Neural crest cell (in vitro differentiated cells): Measurements from ENCODE around the gene TMSB10. TPM values are rescaled to one million over a fixed set of nuclear protein-coding genes. Genes with fewer than 3 reads are reported as not detected.
A peak's percentile ranks its signal among the peaks of the same experiment; 100 is the strongest.

Experiments used
- DNase-seq: peaks from one replicate; pipeline ENCODE4 v3.0.0; 2021; ENCODE audit warnings: low read depth, mixed read lengths, low spot score
- H3K27ac Mint-ChIP-seq: one replicate; pipeline ENCODE4 v1.8.0; 2021; ENCODE audit warnings: mild to moderate bottlenecking, mixed read lengths; ENCODE audit not compliant: unreplicated experiment
- H3K27me3 Mint-ChIP-seq: 2 replicates; pipeline ENCODE4 v1.8.0; 2021; ENCODE audit warnings: low read depth, mild to moderate bottlenecking, mixed read lengths
- H3K36me3 Mint-ChIP-seq: 2 replicates; pipeline ENCODE4 v1.8.0; 2021; ENCODE audit warnings: low read depth, mild to moderate bottlenecking, mixed read lengths
- H3K4me1 Mint-ChIP-seq: 2 replicates; pipeline ENCODE4 v1.8.0; 2021; ENCODE audit warnings: mixed read lengths
- H3K4me3 Mint-ChIP-seq: one replicate; pipeline ENCODE4 v1.8.0; 2021; ENCODE audit warnings: mild to moderate bottlenecking, mixed read lengths
- H3K9me3 Mint-ChIP-seq: 2 replicates; pipeline ENCODE4 v1.8.0; 2021; ENCODE audit warnings: mixed read lengths
- total RNA-seq: library from RNA; stranded (reverse); gene quantifications from 2 replicates; pipeline ENCODE4 v1.2.1, GENCODE V29; 2021
- TF ChIP-seq, protein P1 (sequence below): fragments of 200-600 bp; sonication (generic); conservative IDR thresholded peaks from 2 replicates; pipeline ENCODE4 v1.5.0; 2021; ENCODE audit warnings: antibody characterized with exemption, mild to moderate bottlenecking

TMSB10 gene
- total RNA-seq, 1 donor from 2014 or later, result 1,431 TPM

DNA sequence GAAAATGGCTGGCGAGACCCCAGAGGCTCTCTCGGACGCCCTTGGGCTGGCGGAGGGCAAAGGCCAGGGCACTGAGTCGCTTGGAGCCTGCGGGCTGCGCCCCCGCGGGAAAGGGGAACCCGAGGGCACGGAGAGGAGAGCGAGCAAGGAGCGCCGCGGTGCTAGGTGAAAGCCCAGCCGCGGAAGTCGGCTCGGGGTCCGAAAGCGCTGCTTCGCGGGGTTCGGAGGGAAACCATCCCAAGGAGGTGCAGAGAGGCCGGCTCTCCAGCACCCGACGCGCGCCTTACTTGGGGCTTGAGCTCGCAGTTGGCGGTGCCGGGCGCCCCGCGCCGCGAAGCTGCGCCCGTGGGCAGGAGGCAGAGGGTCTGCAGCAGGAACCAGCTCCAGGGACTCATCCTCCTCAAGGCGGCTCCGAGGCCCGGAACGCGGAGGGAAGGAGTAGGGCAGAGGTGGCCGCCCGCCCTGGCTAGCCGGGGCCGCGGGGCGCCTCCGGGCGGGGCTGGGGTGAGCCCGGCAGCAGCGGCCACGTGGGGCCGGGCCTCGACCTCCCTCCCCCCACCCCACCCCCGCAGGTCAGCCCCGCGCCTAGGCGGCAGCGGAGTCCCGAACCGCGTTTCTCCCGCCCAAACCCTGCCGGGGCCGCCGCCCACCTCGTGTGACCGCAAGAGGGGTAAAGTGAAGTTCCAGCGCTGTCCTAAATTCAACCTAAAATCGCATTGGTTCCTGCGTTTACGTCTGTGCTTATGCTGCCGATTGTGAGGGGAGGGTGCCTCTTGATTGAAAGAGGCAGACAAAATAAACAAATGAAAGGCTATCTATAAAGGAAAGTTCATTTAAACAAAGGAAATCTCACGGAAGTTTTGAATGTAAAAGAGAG lies 24.6 kb upstream of the TMSB10 start, which contains the start of gene TRABD2A:
Gene TRABD2A, minus strand, starts transcription at position 440 of the 877 bp plus-strand sequence. Its CDS starts 45 bp downstream, at position 395.
- TF ChIP-seq, protein P1, sequence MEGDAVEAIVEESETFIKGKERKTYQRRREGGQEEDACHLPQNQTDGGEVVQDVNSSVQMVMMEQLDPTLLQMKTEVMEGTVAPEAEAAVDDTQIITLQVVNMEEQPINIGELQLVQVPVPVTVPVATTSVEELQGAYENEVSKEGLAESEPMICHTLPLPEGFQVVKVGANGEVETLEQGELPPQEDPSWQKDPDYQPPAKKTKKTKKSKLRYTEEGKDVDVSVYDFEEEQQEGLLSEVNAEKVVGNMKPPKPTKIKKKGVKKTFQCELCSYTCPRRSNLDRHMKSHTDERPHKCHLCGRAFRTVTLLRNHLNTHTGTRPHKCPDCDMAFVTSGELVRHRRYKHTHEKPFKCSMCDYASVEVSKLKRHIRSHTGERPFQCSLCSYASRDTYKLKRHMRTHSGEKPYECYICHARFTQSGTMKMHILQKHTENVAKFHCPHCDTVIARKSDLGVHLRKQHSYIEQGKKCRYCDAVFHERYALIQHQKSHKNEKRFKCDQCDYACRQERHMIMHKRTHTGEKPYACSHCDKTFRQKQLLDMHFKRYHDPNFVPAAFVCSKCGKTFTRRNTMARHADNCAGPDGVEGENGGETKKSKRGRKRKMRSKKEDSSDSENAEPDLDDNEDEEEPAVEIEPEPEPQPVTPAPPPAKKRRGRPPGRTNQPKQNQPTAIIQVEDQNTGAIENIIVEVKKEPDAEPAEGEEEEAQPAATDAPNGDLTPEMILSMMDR, result no peak
- Mint-ChIP-seq H3K27me3 (peaks cover 93% of the 10 kb centered on the region), H3K4me1 (peaks cover 24% of the 10 kb centered on the region), H3K36me3 (no peaks in the 10 kb centered on the region), H3K27ac (no peak within 1 kb of the TSS), H3K4me3 (peak within 1 kb of the TSS; percentile 84), H3K9me3 (no peaks in the 10 kb centered on the region)
- peak; percentile 23 for DNase-seq

DNA sequence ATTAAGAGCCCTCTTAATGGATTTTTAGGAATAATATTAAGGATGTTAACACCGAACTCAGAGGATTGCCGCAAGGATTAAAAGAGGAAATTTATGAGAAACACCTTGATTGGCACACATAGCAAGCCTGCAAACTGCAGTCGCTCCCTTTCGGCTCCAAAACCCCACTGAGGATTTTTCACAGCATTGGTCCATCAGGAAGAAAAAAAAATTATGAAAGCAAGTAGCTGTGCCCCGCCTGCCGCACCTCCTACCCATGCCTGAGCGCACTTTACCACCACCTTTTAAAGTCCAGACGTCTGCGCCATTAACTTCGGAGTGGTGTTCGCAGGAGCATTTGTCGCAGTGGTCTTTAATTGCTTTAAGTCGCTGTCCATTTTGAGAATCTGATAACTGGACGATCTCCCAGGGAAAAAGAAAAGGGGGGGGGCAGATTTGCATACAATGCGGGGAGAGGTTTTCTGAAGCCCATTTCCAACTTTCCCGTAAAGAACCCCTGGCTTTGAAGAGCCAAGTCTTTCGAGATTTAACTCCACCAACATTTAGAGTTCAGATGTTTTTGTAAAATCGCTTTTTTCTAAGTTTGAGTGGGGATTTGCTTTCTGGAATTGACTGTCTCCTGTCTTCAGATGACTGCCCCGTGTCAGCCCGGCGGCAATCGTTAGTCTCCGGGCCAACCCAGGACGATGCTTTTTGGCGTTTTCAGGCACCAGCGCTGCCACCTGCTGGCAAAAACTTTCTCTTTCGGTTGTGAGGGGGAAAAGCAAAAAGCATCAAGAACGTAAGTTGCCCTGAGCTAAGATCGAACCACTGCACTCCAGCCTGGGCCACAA lies 23.7 kb upstream of the TMSB10 start:
- Mint-ChIP-seq H3K36me3 (no peaks in the 10 kb centered on the region), H3K27me3 (peaks cover 88% of the 10 kb centered on the region), H3K9me3 (no peaks in the 10 kb centered on the region), H3K4me3 (peak overlapping the region; percentile 84), H3K4me1 (peaks cover 26% of the 10 kb centered on the region), H3K27ac (no peak overlapping the region)
- TF ChIP-seq, protein P1, result peak; percentile 80
- peak; percentile 83 for DNase-seq

DNA sequence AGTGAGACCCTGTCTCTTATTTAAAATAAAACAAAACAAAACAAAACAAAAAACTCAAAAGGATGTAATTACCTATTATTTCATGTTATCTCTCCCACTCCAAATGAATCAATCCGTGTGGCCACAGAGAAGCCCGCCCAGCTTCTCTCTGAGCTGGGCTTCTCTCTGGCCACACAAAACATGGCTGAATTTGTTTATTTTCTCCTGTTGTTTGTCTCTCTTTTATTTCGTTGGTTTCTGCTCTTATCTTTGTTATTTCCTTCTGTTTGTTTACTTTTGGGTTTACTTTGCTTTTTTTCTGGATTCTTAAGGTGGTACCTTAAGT lies 23.1 kb upstream of the TMSB10 start:
- DNase-seq, result no peak
- Mint-ChIP-seq H3K27ac (no peak overlapping the region), H3K4me1 (peaks cover 28% of the 10 kb centered on the region), H3K4me3 (peak overlapping the region; percentile 84), H3K27me3 (peaks cover 83% of the 10 kb centered on the region), H3K36me3 (no peaks in the 10 kb centered on the region), H3K9me3 (no peaks in the 10 kb centered on the region)
- TF ChIP-seq, protein P1, result peak; percentile 36

DNA sequence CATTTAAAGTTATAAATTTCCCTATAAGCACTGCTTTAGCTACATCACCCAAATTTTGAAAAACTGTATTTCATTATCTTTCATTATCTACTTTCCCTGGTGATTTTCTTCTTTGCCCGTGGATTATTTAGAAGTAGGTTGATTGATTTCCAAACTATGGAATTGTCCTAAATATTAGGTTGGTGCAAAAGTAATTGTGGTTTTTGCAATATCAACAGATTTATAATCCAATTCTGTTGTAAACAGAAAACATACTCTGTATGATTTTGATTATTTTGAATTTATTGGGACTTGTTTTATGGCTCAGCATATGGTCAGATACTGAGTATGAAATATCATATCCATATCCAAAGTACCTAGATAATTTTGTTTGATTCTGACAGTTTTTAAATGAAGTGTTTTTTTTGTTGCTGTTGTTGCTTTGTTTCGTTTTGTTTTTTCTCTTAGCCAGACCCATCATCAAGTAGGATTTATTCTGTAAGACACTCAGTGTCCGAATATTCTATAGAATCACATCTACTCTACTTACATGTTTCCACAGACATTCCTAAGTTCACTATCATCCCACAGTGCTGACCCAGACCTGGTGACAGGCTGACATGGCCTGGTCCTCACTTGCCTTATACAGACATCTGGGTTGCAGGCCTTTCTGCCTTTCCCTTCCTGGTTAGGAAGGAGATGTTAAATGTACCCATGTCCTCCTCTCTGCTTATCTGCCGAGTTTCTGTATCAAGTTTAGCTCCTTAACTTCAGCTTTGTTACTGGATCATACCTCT lies 22.5 kb upstream of the TMSB10 start:
- Mint-ChIP-seq H3K4me1 (peaks cover 28% of the 10 kb centered on the region), H3K36me3 (no peaks in the 10 kb centered on the region), H3K27me3 (peaks cover 77% of the 10 kb centered on the region), H3K9me3 (no peaks in the 10 kb centered on the region), H3K4me3 (peak overlapping the region; percentile 84), H3K27ac (no peak overlapping the region)
- TF ChIP-seq, protein P1, result no peak
- no peak for DNase-seq

DNA sequence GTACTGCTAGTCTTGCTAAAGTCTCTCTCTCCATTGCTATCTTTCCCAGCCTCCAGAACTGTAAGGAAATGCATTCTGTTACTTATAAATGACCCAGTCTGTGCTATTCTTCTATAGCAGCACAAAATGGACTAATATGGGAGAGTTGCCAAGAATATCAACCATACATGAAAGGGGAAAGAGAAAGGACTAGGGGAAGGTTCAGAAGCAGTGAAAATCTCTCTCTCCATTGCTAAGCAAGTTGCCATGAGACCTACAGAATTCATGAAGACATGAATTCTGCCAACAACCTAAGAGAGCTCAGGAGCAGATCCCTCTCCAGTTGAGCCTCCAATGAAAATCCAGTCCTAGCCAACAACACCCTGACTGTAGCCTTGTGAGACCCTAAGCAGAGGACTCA lies 21.0 kb upstream of the TMSB10 start:
- peaks cover 28% of the 10 kb centered on the region for H3K4me1 Mint-ChIP-seq
- peaks cover 62% of the 10 kb centered on the region for H3K27me3 Mint-ChIP-seq
- H3K9me3 Mint-ChIP-seq, result no peaks in the 10 kb centered on the region
- H3K36me3 Mint-ChIP-seq, result no peaks in the 10 kb centered on the region
- no peak for DNase-seq
- no peak overlapping the region for H3K27ac Mint-ChIP-seq
- TF ChIP-seq, protein P1, result no peak
- H3K4me3 Mint-ChIP-seq, result no peak overlapping the region
